Tibial nerve (tissue), 4 donors: ENCODE measurements around the gene CPA1. TPM values are rescaled to one million over a fixed set of nuclear protein-coding genes. Genes with fewer than 3 reads are reported as not detected.
A peak's percentile ranks its signal among the peaks of the same experiment; 100 is the strongest.

Experiments used
- DNase-seq, 2 donors: peaks; one replicate each; pipeline ENCODE4 v3.0.0-alpha.2; 2019; ENCODE audit warnings: low spot score in 2 of 2
- H3K27ac ChIP-seq, 4 donors: fragments of 200-600 bp; sonication (generic) in 3 of 4; one replicate each; pipeline ENCODE4 v1.5.1; 2017 to 2019; ENCODE audit warnings: mild to moderate bottlenecking in 1 of 4
- H3K27me3 ChIP-seq, 2 donors: fragments of 200-600 bp; sonication (generic) in 1 of 2; one replicate each; pipeline versions ENCODE4 v1.5.1 to v1.6.0; 2017 to 2019
- H3K36me3 ChIP-seq, 3 donors: fragments of 200-600 bp; sonication (generic); one replicate each; pipeline ENCODE4 v1.5.1; 2018 to 2019
- H3K4me1 ChIP-seq, 4 donors: fragments of 200-600 bp; sonication (generic) in 3 of 4; one replicate each; pipeline ENCODE4 v1.5.1; 2017 to 2019
- H3K4me3 ChIP-seq, 4 donors: fragments of 200-600 bp; sonication (generic) in 3 of 4; one replicate each; pipeline ENCODE4 v1.5.1; 2017 to 2019; ENCODE audit warnings: mild to moderate bottlenecking in 1 of 4, moderate library complexity in 1 of 4
- H3K9me3 ChIP-seq, 4 donors: fragments of 200-600 bp; sonication (generic) in 3 of 4; one replicate each; pipeline ENCODE4 v1.5.1; 2017 to 2019
- EP300 ChIP-seq, 2 donors: sonication (generic); formaldehyde crosslinking; IDR thresholded peaks; one replicate each; pipeline ENCODE4 v1.6.1; 2017; ENCODE audit warnings: antibody characterized with exemption in 2 of 2, mild to moderate bottlenecking in 1 of 2
- POLR2A ChIP-seq, 2 donors: fragments of 450-650 bp; IDR thresholded peaks; one replicate each; pipeline ENCODE4 v1.6.1; 2017; ENCODE audit warnings: antibody characterized with exemption in 2 of 2, mild to moderate bottlenecking in 2 of 2, moderate library complexity in 2 of 2
- WGBS, 2 donors: methylation state at CpG; one replicate each; pipeline ENCODE4 v1.1.5; 2018; 5-methylcytosine and 5-hydroxymethylcytosine counted together
- total RNA-seq, 4 donors: library from RNA; depleted of rRNA; stranded (reverse); fragments of >200 nt; gene quantifications; one replicate each; pipeline ENCODE4 v1.1.0, GENCODE V29; 2016
- TF ChIP-seq, protein P1 (sequence below), 5 experiments: fragments of 200-600 bp in 3 of 5; fragments of 450-650 bp in 2 of 5; sonication (generic) in 3 of 5; IDR thresholded peaks; one replicate each; pipeline ENCODE4 v1.5.1; 2016 to 2019; ENCODE audit warnings: antibody characterized with exemption in 5 of 5, mild to moderate bottlenecking in 3 of 5, moderate library complexity in 2 of 5

CPA1 gene
- total RNA-seq = 10 to 100 TPM in 1 of 4 donors, 1 to 10 TPM in 3; 2.9 to 37.8 (median 6.3) TPM

DNA sequence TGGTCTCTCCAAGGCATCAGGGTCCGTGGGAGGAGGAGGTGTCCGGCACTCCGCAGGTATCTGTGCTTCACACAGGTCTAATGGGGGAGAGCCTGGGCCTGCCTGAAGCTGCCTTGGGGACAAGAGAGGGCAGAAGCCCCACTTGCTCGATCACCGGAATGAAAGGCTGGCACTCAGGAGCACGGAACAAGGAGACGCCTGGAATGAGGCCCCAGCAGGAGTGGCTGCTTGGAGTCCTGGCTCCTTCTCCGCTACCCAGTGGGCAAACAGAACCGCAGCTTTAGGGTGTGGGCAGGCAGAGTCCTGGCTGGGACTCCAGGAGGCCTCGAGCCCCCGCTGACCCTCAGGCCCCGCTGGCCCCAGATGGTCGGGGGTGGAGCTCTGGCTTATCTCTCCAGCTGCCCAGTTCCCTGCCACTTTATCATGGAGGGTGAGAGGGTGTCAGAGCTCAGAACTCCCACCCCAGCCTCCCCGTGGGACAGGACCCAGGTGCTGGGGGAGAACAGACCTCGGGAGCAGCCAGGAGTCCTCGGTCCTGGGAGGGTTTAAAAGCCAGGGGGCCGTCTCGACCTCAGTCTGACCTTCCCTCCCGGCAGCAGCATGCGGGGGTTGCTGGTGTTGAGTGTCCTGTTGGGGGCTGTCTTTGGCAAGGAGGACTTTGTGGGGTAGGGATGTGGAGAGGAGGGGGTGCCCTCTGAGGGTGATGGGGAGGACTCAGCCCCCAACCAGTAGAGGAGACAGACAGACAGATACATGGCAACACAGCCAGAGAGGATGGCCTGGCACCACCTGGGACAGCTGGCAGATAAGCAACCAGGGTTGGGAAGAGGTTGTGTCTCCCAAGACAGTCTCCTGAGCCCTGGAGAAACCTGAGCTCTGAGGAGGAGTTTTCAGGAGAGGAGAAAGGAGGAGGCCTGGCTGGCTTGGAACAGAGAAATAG, at the start of gene CPA1:
CPA1 (plus strand) TSS at position 574 of the 940 bp plus-strand sequence; CDS start at position 601, 27 bp downstream.
- Histone ChIP-seq H3K4me3 (no peak within 1 kb of the TSS), H3K27me3 (no peaks in the 10 kb centered on the region), H3K4me1 (peaks cover 0 to 17% (median 3%) of the 10 kb centered on the region in 4 donors), H3K27ac (peak within 1 kb of the TSS in 3 of 4 donors; percentile 15 to 50 (median 38)), H3K9me3 (peaks cover 0 to 14% (median 0%) of the 10 kb centered on the region in 4 donors), H3K36me3 (no peaks in the 10 kb centered on the region)
- 26 to 33% methylated on average over 18 to 19 of the region's 20 CpGs for WGBS, 2 donors
- TF ChIP-seq, protein P1, sequence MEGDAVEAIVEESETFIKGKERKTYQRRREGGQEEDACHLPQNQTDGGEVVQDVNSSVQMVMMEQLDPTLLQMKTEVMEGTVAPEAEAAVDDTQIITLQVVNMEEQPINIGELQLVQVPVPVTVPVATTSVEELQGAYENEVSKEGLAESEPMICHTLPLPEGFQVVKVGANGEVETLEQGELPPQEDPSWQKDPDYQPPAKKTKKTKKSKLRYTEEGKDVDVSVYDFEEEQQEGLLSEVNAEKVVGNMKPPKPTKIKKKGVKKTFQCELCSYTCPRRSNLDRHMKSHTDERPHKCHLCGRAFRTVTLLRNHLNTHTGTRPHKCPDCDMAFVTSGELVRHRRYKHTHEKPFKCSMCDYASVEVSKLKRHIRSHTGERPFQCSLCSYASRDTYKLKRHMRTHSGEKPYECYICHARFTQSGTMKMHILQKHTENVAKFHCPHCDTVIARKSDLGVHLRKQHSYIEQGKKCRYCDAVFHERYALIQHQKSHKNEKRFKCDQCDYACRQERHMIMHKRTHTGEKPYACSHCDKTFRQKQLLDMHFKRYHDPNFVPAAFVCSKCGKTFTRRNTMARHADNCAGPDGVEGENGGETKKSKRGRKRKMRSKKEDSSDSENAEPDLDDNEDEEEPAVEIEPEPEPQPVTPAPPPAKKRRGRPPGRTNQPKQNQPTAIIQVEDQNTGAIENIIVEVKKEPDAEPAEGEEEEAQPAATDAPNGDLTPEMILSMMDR (IDR thresholded peaks at IDR 0.05) = no peak
- TF ChIP-seq EP300 (IDR thresholded peaks at IDR 0.05) = no peak
- no peak for TF ChIP-seq POLR2A (IDR thresholded peaks at IDR 0.05)
- DNase-seq = no peak

DNA sequence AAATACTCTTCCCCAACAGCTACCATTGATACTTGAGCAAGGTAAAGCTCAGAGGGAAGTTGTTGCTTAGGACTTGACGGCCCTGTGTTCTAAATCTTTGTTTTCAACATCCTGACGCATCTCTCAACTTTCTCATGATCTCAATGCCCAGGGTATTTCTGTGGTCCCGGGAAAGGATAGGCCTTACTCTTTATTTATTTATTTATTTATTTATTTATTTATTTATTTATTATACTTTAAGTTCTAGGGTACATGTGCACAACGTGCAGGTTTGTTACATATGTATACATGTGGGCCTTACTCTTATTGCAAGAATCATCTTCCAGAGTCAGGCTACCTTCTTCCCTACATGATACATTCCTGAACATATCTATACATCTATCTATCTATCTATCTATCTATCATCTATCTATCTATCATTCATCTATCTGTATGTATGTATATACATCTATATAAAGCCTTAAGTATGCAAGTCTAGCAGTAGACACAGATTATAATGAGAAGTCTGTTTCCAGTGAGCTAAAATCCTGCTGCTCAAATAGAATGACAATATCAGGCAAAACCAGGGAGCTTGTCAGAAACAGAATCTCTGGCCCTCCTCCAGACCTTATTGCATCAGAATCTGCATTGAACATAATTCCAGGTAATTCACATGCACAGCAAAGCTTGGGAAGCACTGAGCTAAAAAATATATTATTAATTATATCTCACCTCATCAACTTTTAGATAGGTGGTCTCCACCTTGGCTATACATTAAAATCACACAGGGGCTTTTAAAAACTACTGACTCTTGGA, 47.8 kb upstream of the CPA1 start:
- TF ChIP-seq EP300 (IDR thresholded peaks at IDR 0.05) (no peak), POLR2A (IDR thresholded peaks at IDR 0.05) (no peak)
- TF ChIP-seq, protein P1 (IDR thresholded peaks at IDR 0.05) = no peak
- no peaks in the 10 kb centered on the region for H3K36me3 ChIP-seq

DNA sequence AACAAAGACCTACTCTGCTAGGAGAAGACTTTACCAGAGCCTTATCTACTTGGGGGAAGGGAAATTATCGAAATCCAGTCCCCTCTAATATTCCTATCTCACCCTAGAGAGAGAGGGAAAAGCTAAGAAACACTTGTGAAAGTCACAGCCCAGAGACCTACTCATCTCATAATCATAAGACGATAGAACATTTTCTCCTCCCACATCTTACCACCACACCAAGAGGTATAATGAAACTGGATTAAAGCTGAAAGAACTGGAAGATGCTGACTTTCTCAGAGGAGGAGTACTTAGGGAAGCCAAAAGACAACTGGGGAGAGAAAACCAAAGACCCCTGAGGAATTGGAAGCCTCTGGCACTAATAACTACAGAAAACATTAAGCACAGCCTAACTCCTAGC, 46.5 kb upstream of the CPA1 start:
- WGBS, 2 donors = 86 to 88% methylated on average over 2 of the region's 2 CpGs
- Histone ChIP-seq H3K4me3 (no peak overlapping the region), H3K9me3 (no peaks in the 10 kb centered on the region), H3K27ac (no peak overlapping the region), H3K27me3 (no peaks in the 10 kb centered on the region), H3K36me3 (no peaks in the 10 kb centered on the region), H3K4me1 (peaks cover 0 to 8% (median 0%) of the 10 kb centered on the region in 4 donors)
- no peak for DNase-seq
- TF ChIP-seq POLR2A (IDR thresholded peaks at IDR 0.05) = no peak
- TF ChIP-seq, protein P1 (IDR thresholded peaks at IDR 0.05) = no peak

More for the DNA sequence above, 47.8 kb upstream of the CPA1 start:
- DNase-seq = no peak
- 95% methylated on average over 4 of the region's 4 CpGs for WGBS, 2 donors
- Histone ChIP-seq H3K4me1 (peaks cover 0 to 8% (median 0%) of the 10 kb centered on the region in 4 donors), H3K4me3 (no peak overlapping the region), H3K9me3 (no peaks in the 10 kb centered on the region), H3K27ac (no peak overlapping the region), H3K27me3 (no peaks in the 10 kb centered on the region)

DNA sequence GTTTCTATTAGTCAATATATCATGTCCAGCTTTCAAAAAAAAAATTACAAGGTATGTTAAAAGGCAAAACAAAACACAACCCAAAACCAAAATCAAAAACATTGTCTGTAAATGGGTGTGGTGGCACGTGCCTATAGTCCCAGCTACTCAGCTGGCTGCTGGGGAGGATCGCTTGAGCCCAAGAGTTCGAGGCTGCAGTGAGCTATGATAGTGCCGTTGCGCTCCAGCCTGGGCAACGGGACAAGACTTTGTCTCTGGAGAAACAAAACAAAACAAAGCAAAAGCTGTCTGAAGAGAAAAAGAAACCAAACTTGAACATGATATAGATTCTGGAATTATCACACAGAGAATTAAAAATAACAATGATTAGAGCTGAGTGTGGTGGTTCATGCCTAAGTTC, 46.0 kb upstream of the CPA1 start:
- H3K4me1 ChIP-seq = peaks cover 0 to 8% (median 0%) of the 10 kb centered on the region in 4 donors
- no peaks in the 10 kb centered on the region for H3K27me3 ChIP-seq
- DNase-seq = no peak
- no peak overlapping the region for H3K27ac ChIP-seq
- 35 to 41% methylated on average over 6 of the region's 6 CpGs for WGBS, 2 donors
- TF ChIP-seq, protein P1 (IDR thresholded peaks at IDR 0.05) = no peak
- TF ChIP-seq EP300 (IDR thresholded peaks at IDR 0.05) = no peak
- H3K9me3 ChIP-seq = no peaks in the 10 kb centered on the region
- H3K36me3 ChIP-seq = no peaks in the 10 kb centered on the region
- H3K4me3 ChIP-seq = no peak overlapping the region
